NCI-H146 (cell line): ENCODE data around the gene ZPBP.
A peak's percentile ranks its signal among the peaks of the same experiment; 100 is the strongest.
"Not testable (repeated sequence)": the region's sequence is repeated elsewhere in the genome, so short reads cannot be mapped to it uniquely, and the experiment has no call there.

Source experiments
- DNase-seq: peaks from one replicate; lab custom pipeline; 2025; lab: John Stamatoyannopoulos, UW

ZPBP gene

GRCh38 chr7:50092579-50093491, at the start of gene ZPBP:
TSS of gene ZPBP (minus strand) at chr7:50093246. CDS start at chr7:50093194, 52 bp downstream.
- DNase-seq: peak; percentile 24

GRCh38 chr7:50142425-50143017, 49.5 kb upstream of the ZPBP start:
- peak; percentile 4 for DNase-seq

DNA sequence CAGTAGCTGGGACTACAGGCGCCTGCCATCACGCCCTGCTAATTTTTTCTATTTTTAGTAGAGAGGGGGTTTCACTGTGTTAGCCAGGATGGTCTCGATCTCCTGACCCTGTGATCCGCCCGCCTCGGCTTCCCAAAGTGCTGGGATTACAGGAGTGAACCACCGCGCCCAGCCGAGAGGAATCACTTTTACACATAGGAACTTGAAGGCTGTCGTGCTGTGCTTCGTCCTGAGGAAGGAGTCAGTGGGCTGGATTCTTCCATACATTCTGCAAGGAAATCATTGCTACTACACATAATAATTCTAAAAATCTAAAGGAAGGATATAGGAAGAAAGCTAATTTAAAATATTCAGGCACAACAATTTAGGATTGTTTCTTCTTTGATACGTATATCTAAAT, 48.8 kb upstream of the ZPBP start:
- no peak for DNase-seq

- no peak for DNase-seq
Measured at GRCh38 chr7:50141131-50141530, 48.1 kb upstream of the ZPBP start.

- DNase-seq: no peak
Measured at GRCh38 chr7:50140688-50141087, 47.6 kb upstream of the ZPBP start.

- no peak for DNase-seq
Measured at GRCh38 chr7:50138101-50138500, 45.1 kb upstream of the ZPBP start.

- no peak for DNase-seq
Measured at GRCh38 chr7:50125766-50126165, 32.7 kb upstream of the ZPBP start.

DNA sequence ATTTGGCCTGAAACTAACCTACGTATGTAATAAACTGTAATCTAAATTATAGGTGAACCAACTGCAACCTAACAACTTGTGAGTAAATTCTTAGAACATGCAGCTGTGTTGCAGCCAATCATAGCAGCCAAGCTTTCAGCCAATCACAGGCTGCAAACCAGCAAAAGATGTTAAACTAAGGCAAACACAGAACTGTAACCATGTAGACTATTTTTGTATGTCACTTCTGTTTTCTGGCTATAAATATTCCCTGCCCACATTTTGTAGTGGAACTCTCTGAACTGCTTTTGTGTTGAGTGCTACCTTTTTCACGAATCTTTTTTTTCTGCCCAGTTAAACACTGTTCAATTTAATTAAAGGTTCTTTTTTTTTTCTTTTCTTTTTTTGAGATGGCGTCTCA, 28.2 kb upstream of the ZPBP start:
- DNase-seq: no peak

GRCh38 chr7:50119815-50120637, 27.0 kb upstream of the ZPBP start:
- DNase-seq: no peak

GRCh38 chr7:50112250-50112649, 19.2 kb upstream of the ZPBP start:
- no peak for DNase-seq

DNA sequence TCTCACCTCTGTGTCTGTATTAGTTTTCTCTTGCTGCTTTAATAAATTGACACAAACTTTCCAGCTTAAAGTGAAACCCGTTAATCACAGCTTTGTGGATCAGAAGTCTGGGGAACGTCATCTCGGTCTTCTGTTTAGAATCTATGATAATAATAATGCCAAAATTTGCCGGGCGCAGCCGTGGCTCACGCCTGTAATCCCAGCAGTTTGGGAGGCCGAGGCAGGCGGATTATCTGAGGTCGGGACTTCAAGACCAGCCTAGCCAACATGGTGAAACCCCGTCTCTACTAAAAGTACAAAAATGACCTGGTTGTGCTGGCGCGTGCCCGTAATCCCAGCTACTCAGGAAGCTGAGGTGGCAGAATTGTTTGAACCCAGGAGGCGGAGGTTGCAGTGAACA, 8.8 kb upstream of the ZPBP start:
- DNase-seq: no peak

DNA sequence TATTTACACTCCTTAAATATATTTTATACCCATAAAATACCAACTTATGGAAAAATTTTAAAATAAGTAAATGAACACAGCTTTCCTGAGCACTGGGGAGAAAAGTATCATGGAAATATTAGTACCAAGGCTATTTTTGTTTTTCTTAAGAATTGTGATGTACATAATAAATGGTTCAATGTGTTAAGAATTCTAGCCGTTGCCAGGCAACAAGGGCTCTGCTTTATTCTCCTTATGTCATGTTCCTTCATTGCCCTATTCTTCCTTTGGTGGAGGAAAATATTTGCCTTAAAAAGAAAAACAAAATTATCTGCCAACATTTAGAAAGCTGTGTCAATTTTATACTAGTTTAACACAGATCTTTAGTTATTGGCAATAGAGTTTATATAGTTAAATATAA, 2.6 kb upstream of the ZPBP start:
- DNase-seq: no peak

DNA sequence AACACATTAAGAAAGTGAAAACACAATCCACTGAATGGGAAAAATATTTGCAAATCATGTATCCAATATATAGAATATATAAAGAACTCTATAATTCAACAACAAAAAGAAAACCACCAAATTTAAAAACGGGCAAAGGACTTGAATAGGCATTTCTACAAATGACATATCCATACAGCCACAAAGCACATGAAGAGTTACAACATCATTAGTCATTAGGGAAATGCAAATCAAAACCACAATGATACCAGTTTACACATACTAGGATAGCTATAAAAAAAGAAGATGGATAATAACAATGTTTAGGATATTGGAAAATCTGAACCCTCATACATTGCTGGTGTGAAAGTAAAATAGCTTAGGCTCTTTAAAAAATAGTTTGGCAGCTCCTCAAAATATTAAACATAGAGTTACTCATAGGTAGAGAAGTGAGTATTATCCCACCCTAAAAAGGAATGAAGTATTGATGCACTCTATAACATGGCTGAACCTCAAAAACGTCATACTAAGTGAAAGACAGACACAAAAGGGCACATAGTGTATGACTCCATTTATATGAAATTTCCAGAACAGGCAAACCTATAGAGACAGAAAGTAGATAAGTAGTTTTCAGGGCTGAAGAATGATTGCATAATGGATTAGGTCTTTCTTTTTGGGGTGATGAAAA, 4.5 kb downstream of the ZPBP start:
- DNase-seq: no peak

GRCh38 chr7:50085344-50085743, 7.7 kb downstream of the ZPBP start:
- no peak for DNase-seq

DNA sequence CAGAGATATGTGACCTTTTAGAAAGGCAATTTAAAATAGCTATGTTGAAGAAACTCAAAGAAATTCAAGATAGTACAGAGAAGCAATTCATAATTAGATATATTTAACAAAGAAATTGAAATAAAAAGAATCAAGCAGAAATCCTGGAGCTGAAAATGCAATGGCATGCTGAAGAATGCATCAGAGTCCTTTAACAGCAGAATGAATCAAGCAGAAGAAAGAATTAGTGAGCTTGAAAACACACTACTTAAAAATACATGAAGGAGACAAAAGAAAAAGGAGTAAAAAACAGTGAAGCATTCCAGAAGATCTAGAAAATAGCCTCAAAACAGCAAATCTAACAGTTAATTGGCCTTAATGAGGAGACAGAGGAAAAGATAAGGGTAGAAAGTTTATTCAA, 20.0 kb downstream of the ZPBP start:
- DNase-seq: no peak

DNA sequence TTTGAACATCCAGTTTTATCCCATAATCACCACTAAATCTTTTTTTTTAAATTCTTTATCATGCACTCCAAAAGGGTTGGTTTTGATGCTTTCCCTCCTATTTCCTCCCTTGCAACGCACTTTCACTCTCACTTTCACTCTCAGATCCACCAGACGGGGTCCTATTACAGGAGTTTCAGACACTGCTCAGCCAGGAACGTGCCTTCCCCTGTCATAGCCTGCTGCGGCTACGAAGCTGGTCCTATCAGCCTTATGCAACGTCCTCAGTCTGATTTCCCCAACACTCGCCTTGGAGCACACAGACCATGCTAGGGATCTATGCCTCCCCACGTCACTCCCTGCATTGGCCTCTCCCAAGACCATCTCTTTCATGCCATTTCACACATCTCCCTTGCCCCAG, 23.4 kb downstream of the ZPBP start:
- no peak for DNase-seq

DNA sequence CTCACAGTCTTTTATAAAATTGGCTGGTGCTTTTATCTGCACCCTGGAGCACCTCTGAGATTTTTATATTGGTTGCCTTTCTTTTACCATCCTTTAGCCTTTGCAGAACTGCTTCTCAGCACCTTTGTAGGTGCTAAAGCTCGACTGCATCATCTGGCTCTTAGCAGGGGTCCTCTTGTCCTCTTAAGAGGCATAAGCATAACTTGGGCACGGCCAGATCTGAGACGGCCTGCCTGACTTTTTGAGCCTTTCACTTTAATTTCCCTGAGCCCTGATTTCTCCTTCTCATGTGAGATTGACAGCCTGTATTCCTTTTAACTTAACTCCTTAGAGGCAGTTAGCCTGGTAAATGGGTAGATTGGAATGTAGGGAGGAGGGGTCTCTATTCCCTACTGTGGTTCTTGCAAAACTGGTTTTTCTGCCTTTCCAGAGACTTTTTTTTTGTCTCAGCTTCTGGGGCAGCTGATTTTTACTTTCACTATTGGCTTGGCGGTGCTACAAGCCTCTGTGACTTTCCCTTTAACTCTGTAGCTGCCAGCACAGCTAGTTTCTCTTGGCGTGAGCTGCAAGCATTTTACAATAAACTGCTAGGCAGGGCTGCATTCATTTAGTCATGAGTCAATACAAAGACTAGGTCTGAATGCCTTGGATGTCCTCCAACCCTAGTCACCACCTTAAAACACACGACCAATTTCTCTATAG, 24.0 kb downstream of the ZPBP start:
- DNase-seq: no peak

DNA sequence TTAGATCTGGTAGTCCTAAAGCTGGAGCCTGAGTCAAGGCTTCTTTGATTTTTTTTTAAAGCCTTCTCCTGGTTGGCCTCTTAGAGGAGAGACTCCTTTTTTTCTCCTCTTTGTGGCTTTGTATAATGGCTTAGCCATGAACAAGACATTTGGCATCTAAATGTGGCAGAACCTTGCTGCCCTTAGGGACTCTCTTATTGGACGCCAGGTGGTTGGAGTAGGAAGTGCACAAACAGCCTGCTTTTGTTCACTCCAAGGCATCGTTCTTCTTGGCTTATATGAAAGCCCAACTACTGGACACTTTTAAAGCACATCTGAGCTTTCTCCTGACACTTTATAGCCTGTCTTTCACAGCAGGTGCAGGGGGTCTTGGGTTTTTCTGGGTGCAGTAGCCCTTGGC, 25.0 kb downstream of the ZPBP start:
- DNase-seq: no peak

- DNase-seq: no peak
Measured at GRCh38 chr7:50062951-50063350, 30.1 kb downstream of the ZPBP start.

GRCh38 chr7:50056131-50056530, 36.9 kb downstream of the ZPBP start:
- DNase-seq: no peak

DNA sequence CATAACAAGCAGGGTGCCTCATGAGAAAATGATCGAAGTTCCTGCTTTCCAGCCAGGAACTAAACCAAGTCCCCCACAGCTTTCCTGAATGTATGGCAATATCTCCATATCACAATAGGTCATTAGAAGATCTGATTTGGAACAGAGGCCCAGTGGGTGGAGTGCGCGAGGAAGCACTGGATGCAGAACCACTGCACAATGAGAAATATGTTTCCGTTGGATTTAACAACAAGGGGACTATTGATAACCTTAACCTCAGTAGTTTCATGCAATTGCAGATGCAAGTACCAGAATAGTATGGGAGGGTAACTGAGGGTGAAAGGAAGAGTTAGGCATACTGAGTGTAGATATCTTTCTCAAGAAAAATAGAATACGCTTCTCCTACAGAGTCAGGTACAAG, 45.3 kb downstream of the ZPBP start:
- DNase-seq: no peak

DNA sequence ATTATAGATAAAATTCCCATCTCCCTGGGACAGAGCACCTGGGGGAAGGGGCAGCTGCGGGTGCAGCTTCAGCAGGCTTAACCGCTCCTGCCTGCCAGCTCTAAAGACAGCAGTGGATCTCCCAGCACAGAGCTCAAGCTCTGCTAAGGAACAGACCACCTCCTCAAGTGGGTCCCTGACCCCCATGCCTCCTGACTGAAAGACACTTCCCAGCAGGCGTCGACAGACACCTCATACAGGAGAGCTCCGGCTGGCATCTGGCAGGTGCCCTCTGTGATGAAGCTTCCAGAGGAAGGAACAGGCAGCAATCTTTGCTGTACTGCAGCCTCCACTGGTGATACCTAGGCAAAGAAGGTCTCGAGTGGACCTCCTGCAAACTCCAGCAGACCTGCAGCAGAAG, 51.9 kb downstream of the ZPBP start:
- DNase-seq: not testable (repeated sequence)
